Measurements from ENCODE around the gene RTL5. TPM values are rescaled to one million over a fixed set of nuclear protein-coding genes. Genes with fewer than 3 reads are reported as not detected.
A peak's percentile ranks its signal among the peaks of the same experiment; 100 is the strongest.

Gene RTL5
- total RNA-seq, 1 experiment from 2014 or later = not detected

GRCh38 chrX:72130156-72130761, 1.5 kb downstream of the RTL5 start:
- no peak for DNase-seq (ENCODE audit: low spot score)

GRCh38 chrX:72129661-72130060, 2.1 kb downstream of the RTL5 start:
- DNase-seq (ENCODE audit: low spot score) = no peak

- peak; percentile 52 for DNase-seq (ENCODE audit: low spot score)
Observed at GRCh38 chrX:72128881-72129280, 2.8 kb downstream of the RTL5 start.

- DNase-seq (ENCODE audit: low spot score) = no peak
Observed at GRCh38 chrX:72128183-72128834, 3.4 kb downstream of the RTL5 start.

- no peak for DNase-seq (ENCODE audit: low spot score)
Observed at GRCh38 chrX:72127332-72127731, 4.4 kb downstream of the RTL5 start.

- DNase-seq (ENCODE audit: low spot score) = peak; percentile 91
Observed at GRCh38 chrX:72126539-72127140, 5.1 kb downstream of the RTL5 start.

GRCh38 chrX:72126048-72126415, 5.7 kb downstream of the RTL5 start:
- DNase-seq (ENCODE audit: low spot score) = no peak

GRCh38 chrX:72125331-72126047, 6.2 kb downstream of the RTL5 start:
- DNase-seq (ENCODE audit: low spot score) = no peak

GRCh38 chrX:72124540-72125201, 7.0 kb downstream of the RTL5 start:
- DNase-seq (ENCODE audit: low spot score) = no peak

GRCh38 chrX:72123471-72124185, 8.1 kb downstream of the RTL5 start:
- no peak for DNase-seq (ENCODE audit: low spot score)

GRCh38 chrX:72122621-72123337, 8.9 kb downstream of the RTL5 start:
- DNase-seq (ENCODE audit: low spot score) = no peak

- DNase-seq (ENCODE audit: low spot score) = no peak
Observed at GRCh38 chrX:72121383-72121782, 10.3 kb downstream of the RTL5 start.

- DNase-seq (ENCODE audit: low spot score) = no peak
Observed at GRCh38 chrX:72120837-72121236, 10.9 kb downstream of the RTL5 start.

GRCh38 chrX:72117636-72118210, 14.0 kb downstream of the RTL5 start:
- no peak for DNase-seq (ENCODE audit: low spot score)

- DNase-seq (ENCODE audit: low spot score) = no peak
Observed at GRCh38 chrX:72115380-72115779, 16.3 kb downstream of the RTL5 start.

GRCh38 chrX:72114807-72115206, 16.9 kb downstream of the RTL5 start:
- DNase-seq (ENCODE audit: low spot score) = no peak

- no peak for DNase-seq (ENCODE audit: low spot score)
Observed at GRCh38 chrX:72114306-72114705, 17.4 kb downstream of the RTL5 start.

- no peak for DNase-seq (ENCODE audit: low spot score)
Observed at GRCh38 chrX:72113461-72113860, 18.3 kb downstream of the RTL5 start.

- no peak for DNase-seq (ENCODE audit: low spot score)
Observed at GRCh38 chrX:72110876-72111708, 20.6 kb downstream of the RTL5 start.
